HUES48 (cell line): ENCODE measurements around the gene FOXD3.

Experiments used
- H3K27ac ChIP-seq: one replicate; pipeline ENCODE4 v1.7.0; 2013; ENCODE audit warnings: low read depth, low read length, inconsistent platforms
- H3K27me3 ChIP-seq: 2 replicates; pipeline ENCODE4 v1.6.1; 2013; ENCODE audit warnings: mild to moderate bottlenecking, low read length; ENCODE audit not compliant: control insufficient read depth, insufficient read depth
- H3K36me3 ChIP-seq: 2 replicates; pipeline ENCODE4 v1.6.1; 2013; ENCODE audit warnings: low read length; ENCODE audit not compliant: control insufficient read depth, insufficient read depth
- H3K4me1 ChIP-seq: 2 replicates; pipeline ENCODE4 v1.6.1; 2013; ENCODE audit warnings: mild to moderate bottlenecking, low read length; ENCODE audit not compliant: control insufficient read depth, insufficient read depth
- H3K4me3 ChIP-seq: 2 replicates; pipeline ENCODE4 v1.5.1; 2013; ENCODE audit warnings: mild to moderate bottlenecking, low read depth, low read length
- H3K9ac ChIP-seq: 2 replicates; pipeline ENCODE4 v1.6.1; 2013; ENCODE audit warnings: mild to moderate bottlenecking, low read depth, low read length, moderate library complexity
- H3K9me3 ChIP-seq: 2 replicates; pipeline ENCODE4 v1.6.1; 2013; ENCODE audit warnings: low read length; ENCODE audit not compliant: control insufficient read depth, insufficient read depth

Gene FOXD3

GRCh38 chr1:63321785-63322113 lies 618 bp upstream of the FOXD3 start:
- Histone ChIP-seq H3K27ac (peak overlapping the region; percentile 90), H3K9me3 (no peaks in the 10 kb centered on the region), H3K36me3 (no peaks in the 10 kb centered on the region), H3K4me3 (peak overlapping the region; percentile 81), H3K27me3 (peaks cover 75% of the 10 kb centered on the region), H3K9ac (peak overlapping the region; percentile 54; the same call in 1 of the 2 replicates), H3K4me1 (peaks cover 45% of the 10 kb centered on the region)

GRCh38 chr1:63322944-63323864 lies 837 bp downstream of the FOXD3 start:
- peak overlapping the region; percentile 81 for H3K4me3 ChIP-seq
- H3K27ac ChIP-seq: no peak overlapping the region
- peaks cover 49% of the 10 kb centered on the region for H3K4me1 ChIP-seq
- H3K9ac ChIP-seq: peak overlapping the region; percentile 32; the same call in 1 of the 2 replicates
- H3K27me3 ChIP-seq: peaks cover 81% of the 10 kb centered on the region
- H3K9me3 ChIP-seq: no peaks in the 10 kb centered on the region
- H3K36me3 ChIP-seq: no peaks in the 10 kb centered on the region

- no peaks in the 10 kb centered on the region for H3K36me3 ChIP-seq
- peak overlapping the region; percentile 15; the same call in 1 of the 2 replicates for H3K9ac ChIP-seq
- no peak overlapping the region for H3K27ac ChIP-seq
- no peaks in the 10 kb centered on the region for H3K9me3 ChIP-seq
- H3K27me3 ChIP-seq: peaks cover 81% of the 10 kb centered on the region
- H3K4me1 ChIP-seq: peaks cover 49% of the 10 kb centered on the region
- peak overlapping the region; percentile 81 for H3K4me3 ChIP-seq
These were observed 1.8 kb downstream of the FOXD3 start for GRCh38 chr1:63323865-63324778.

- Histone ChIP-seq H3K27ac (no peak overlapping the region), H3K36me3 (no peaks in the 10 kb centered on the region), H3K4me3 (peak overlapping the region; percentile 81), H3K4me1 (peaks cover 51% of the 10 kb centered on the region), H3K9ac (peak overlapping the region; percentile 15; the same call in 1 of the 2 replicates), H3K9me3 (no peaks in the 10 kb centered on the region), H3K27me3 (peaks cover 81% of the 10 kb centered on the region)
These were observed 2.4 kb downstream of the FOXD3 start for GRCh38 chr1:63324779-63325119.

DNA sequence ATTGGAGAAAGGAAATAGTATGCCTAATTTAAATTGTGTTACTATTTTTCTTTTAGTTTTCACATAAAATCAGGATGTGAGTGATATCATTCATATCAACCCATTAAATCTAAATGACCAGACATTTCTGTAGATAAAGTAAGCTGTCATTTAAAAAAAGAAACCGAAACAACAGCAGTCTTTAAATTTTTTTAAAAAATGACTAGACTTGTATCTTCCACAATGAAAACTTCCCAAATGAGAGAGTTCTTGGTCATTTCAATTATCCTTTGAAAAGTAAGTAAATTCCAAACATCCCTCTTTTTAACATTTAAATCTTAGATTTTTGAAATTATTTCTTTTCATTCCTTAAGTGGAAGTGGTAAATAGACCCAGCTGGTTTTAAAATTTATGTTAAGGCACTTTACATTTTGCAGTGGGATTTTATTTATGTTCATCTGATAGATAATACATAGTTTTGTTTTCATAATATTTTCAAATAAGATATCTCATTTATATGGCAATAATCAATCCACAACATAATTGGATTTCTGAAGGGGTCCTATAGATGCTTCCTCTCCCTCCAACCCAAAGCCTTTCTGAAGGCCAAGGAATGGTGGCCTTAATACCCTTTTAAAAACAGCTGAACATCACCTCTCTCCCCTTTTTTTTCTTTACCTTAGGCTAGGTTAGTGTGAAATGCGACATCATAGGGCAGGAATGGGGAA lies 3.1 kb downstream of the FOXD3 start:
- Histone ChIP-seq H3K4me1 (peaks cover 47% of the 10 kb centered on the region), H3K9me3 (no peaks in the 10 kb centered on the region), H3K9ac (no peak overlapping the region), H3K27ac (no peak overlapping the region), H3K36me3 (no peaks in the 10 kb centered on the region), H3K27me3 (peaks cover 81% of the 10 kb centered on the region), H3K4me3 (peak overlapping the region; percentile 81)

DNA sequence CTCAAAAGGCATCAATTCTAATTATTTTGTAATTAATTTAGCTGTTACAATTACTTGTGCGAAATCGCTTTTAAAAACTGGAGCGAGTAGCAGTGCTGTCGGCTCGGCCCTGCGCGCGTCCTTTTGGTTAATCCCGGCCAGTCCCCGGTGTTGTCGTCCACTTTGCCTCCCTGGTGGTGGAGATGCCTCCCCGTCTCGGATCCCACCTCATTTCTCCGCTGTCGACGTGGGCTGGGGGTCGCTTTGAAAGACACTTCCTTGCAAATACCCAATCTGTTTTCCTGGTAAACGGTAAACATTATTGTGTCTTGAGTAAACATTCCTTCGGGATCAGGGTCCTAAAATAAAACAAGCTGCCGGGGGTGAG lies 3.7 kb downstream of the FOXD3 start:
- Histone ChIP-seq H3K4me3 (peak overlapping the region; percentile 81), H3K27ac (peak overlapping the region; percentile 4), H3K9ac (no peak overlapping the region), H3K27me3 (peaks cover 81% of the 10 kb centered on the region), H3K4me1 (peaks cover 53% of the 10 kb centered on the region), H3K9me3 (no peaks in the 10 kb centered on the region), H3K36me3 (no peaks in the 10 kb centered on the region)

DNA sequence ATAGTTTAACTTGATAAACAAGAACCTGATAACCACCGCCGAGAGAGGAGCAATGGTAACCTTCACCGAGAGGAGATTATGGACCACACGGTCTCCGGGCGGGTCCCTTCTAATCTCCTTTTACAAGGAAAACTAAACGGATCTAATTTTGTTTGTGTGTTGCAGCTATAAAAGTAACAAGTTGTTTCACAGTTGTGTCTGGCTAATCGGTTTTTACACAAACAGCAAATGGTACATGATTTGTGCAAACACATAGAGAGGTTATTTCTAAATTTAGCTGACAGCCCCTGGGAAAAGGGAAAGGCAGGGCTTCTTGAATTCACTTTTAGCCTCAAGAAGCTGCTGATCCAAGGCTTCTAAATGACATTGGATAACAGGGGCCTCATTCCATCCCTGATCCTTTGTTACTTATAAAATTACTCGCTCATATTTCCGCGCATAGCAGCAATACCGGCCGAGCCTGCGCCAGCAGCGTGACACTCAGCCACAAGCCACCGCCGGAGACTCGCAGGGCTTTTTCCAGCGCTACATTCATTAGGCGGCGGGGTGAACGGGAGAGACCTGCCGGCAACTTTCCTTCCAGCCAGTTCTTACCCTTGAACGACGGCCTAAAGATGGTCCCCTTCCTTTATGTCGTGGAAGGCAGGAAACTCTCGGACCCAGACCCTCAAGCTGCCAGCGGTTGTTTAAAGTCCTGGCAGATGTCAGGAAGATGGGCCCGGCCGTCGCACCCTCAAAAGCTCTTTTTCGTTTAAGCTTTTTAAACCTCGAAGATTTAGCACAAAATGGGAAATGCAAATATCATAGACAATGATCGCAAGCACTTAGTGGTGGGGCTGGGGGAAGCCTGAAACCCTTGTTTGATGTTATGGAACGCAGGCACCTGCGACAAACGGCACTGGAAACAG lies 4.4 kb downstream of the FOXD3 start:
- H3K4me1 ChIP-seq: peaks cover 57% of the 10 kb centered on the region
- H3K27me3 ChIP-seq: peaks cover 84% of the 10 kb centered on the region
- H3K4me3 ChIP-seq: peak overlapping the region; percentile 81
- H3K9me3 ChIP-seq: no peaks in the 10 kb centered on the region
- H3K27ac ChIP-seq: no peak overlapping the region
- H3K36me3 ChIP-seq: no peaks in the 10 kb centered on the region
- H3K9ac ChIP-seq: no peak overlapping the region

DNA sequence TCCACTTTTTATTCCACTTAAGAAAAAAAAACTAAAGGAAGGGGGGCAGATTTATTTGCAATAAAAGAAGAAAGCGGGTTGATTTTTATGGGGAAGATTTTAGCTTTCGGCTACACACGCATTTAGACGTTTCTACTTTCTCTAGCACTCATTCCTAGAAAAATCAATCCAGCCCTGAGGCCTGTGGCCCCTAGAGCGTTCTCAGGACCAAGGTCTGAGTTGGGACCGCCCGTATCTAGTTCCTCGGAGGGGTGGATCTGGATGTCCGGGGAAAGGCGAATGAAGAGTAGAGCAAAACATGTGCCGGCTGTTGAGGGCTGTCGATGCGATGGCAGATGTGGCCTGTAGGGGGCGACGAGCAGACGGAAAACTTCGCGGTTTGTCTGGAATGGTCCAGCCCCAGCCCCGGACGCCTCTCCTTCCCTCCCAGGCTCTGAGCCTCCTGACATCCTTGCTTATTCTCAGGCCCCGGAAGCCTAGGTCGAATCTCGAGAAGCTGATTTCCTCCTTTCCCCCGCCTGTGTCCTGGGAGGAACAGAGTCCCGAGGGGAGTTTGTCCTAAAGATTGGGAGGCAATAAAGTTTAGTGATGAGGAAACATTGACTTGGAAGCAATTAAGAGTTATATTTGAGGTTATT lies 5.2 kb downstream of the FOXD3 start:
- H3K27ac ChIP-seq: no peak overlapping the region
- H3K36me3 ChIP-seq: no peaks in the 10 kb centered on the region
- peak overlapping the region; percentile 81 for H3K4me3 ChIP-seq
- no peak overlapping the region for H3K9ac ChIP-seq
- H3K4me1 ChIP-seq: peaks cover 65% of the 10 kb centered on the region
- H3K9me3 ChIP-seq: no peaks in the 10 kb centered on the region
- H3K27me3 ChIP-seq: peaks cover 92% of the 10 kb centered on the region

GRCh38 chr1:63328122-63328521 lies 5.8 kb downstream of the FOXD3 start:
- no peak overlapping the region for H3K27ac ChIP-seq
- peaks cover 67% of the 10 kb centered on the region for H3K4me1 ChIP-seq
- no peaks in the 10 kb centered on the region for H3K36me3 ChIP-seq
- no peak overlapping the region for H3K9ac ChIP-seq
- H3K4me3 ChIP-seq: 0 out of 2 replicates have a peak overlapping the region, but pooled peaks have one; percentile 7
- H3K27me3 ChIP-seq: peaks cover 95% of the 10 kb centered on the region
- H3K9me3 ChIP-seq: no peaks in the 10 kb centered on the region
